GM19463 (cell line): ENCODE measurements around the gene PCBP3.
"Not testable (repeated sequence)": the region's sequence is repeated elsewhere in the genome, so short reads cannot be mapped to it uniquely, and the experiment has no call there.

Experiments used
- ATAC-seq: cut with Tn5 transposase; IDR thresholded peaks from one replicate; pipeline ENCODE4 v1.9.1; 2021; ENCODE audit warnings: mild to moderate bottlenecking, moderate library complexity; ENCODE audit not compliant: unreplicated experiment

Gene PCBP3

GRCh38 chr21:45823100-45823681 lies 179.7 kb downstream of the PCBP3 start:
- no peak for ATAC-seq

- ATAC-seq: no peak
Observed at GRCh38 chr21:45824546-45825215, 181.2 kb downstream of the PCBP3 start.

GRCh38 chr21:45825219-45825618 lies 181.7 kb downstream of the PCBP3 start:
- ATAC-seq: no peak

- no peak for ATAC-seq
Observed at GRCh38 chr21:45826676-45827301, 183.3 kb downstream of the PCBP3 start.

GRCh38 chr21:45827302-45827692 lies 183.8 kb downstream of the PCBP3 start:
- ATAC-seq: no peak

- ATAC-seq: no peak
Observed at GRCh38 chr21:45827881-45828579, 184.5 kb downstream of the PCBP3 start.

GRCh38 chr21:45828580-45829570 lies 185.3 kb downstream of the PCBP3 start:
- no peak for ATAC-seq

GRCh38 chr21:45829668-45830067 lies 186.1 kb downstream of the PCBP3 start:
- ATAC-seq: no peak

- no peak for ATAC-seq
Observed at GRCh38 chr21:45830221-45830640, 186.7 kb downstream of the PCBP3 start.

GRCh38 chr21:45830720-45831366 lies 187.3 kb downstream of the PCBP3 start:
- ATAC-seq: no peak

- no peak for ATAC-seq
Observed at GRCh38 chr21:45831991-45832740, 188.6 kb downstream of the PCBP3 start.

GRCh38 chr21:45832741-45833235 lies 189.3 kb downstream of the PCBP3 start:
- ATAC-seq: not testable (repeated sequence)

- no peak for ATAC-seq
Observed at GRCh38 chr21:45833414-45833813, 189.9 kb downstream of the PCBP3 start.

GRCh38 chr21:45834026-45834715 lies 190.6 kb downstream of the PCBP3 start:
- ATAC-seq: no peak

GRCh38 chr21:45834821-45835293 lies 191.3 kb downstream of the PCBP3 start:
- ATAC-seq: no peak

- ATAC-seq: no peak
Observed at GRCh38 chr21:45835301-45836267, 192.1 kb downstream of the PCBP3 start.

- no peak for ATAC-seq
Observed at GRCh38 chr21:45836268-45836655, 192.7 kb downstream of the PCBP3 start.
